ENCODE measurements around the gene MTIF3. TPM values are rescaled to one million over a fixed set of nuclear protein-coding genes. Genes with fewer than 3 reads are reported as not detected.

The MTIF3 gene
- polyA plus RNA-seq, 3 donors: 69.4 to 89.0 (median 88.5) TPM

- DNase-seq (ENCODE audit: extremely low read depth in 1 of 11, low read depth in 9 of 11, low spot score in 4 of 11): no peak
Observed at GRCh38 chr13:27472441-27472840, 22.1 kb upstream of the MTIF3 start.

- no peak for DNase-seq (ENCODE audit: extremely low read depth in 1 of 11, low read depth in 9 of 11, low spot score in 4 of 11)
Observed at GRCh38 chr13:27470075-27470820, 19.9 kb upstream of the MTIF3 start.

GRCh38 chr13:27466513-27466912 lies 16.1 kb upstream of the MTIF3 start:
- no peak for DNase-seq (ENCODE audit: extremely low read depth in 1 of 11, low read depth in 9 of 11, low spot score in 4 of 11)

- DNase-seq (ENCODE audit: extremely low read depth in 1 of 11, low read depth in 9 of 11, low spot score in 4 of 11): no peak
Observed at GRCh38 chr13:27465611-27466010, 15.2 kb upstream of the MTIF3 start.

- DNase-seq (ENCODE audit: extremely low read depth in 1 of 11, low read depth in 9 of 11, low spot score in 4 of 11): no peak
Observed at GRCh38 chr13:27463500-27463899, 13.1 kb upstream of the MTIF3 start.

GRCh38 chr13:27461940-27462584 lies 11.7 kb upstream of the MTIF3 start:
- no peak for DNase-seq (ENCODE audit: extremely low read depth in 1 of 11, low read depth in 9 of 11, low spot score in 4 of 11)

GRCh38 chr13:27455331-27455855 lies 5.0 kb upstream of the MTIF3 start:
- no peak for DNase-seq (ENCODE audit: extremely low read depth in 1 of 11, low read depth in 9 of 11, low spot score in 4 of 11)

GRCh38 chr13:27450921-27451471 lies 632 bp upstream of the MTIF3 start:
- peak in 9 of 11 donors; percentile 30 to 72 (median 46) for DNase-seq (ENCODE audit: extremely low read depth in 1 of 11, low read depth in 9 of 11, low spot score in 4 of 11)

GRCh38 chr13:27449081-27449603 lies 1.2 kb downstream of the MTIF3 start:
- no peak for DNase-seq (ENCODE audit: extremely low read depth in 1 of 11, low read depth in 9 of 11, low spot score in 4 of 11)

GRCh38 chr13:27448308-27448707 lies 2.1 kb downstream of the MTIF3 start:
- no peak for DNase-seq (ENCODE audit: extremely low read depth in 1 of 11, low read depth in 9 of 11, low spot score in 4 of 11)

- no peak for DNase-seq (ENCODE audit: extremely low read depth in 1 of 11, low read depth in 9 of 11, low spot score in 4 of 11)
Observed at GRCh38 chr13:27446986-27447583, 3.3 kb downstream of the MTIF3 start.

GRCh38 chr13:27442797-27443196 lies 7.6 kb downstream of the MTIF3 start:
- no peak for DNase-seq (ENCODE audit: extremely low read depth in 1 of 11, low read depth in 9 of 11, low spot score in 4 of 11)

GRCh38 chr13:27442071-27442647 lies 8.2 kb downstream of the MTIF3 start:
- DNase-seq (ENCODE audit: extremely low read depth in 1 of 11, low read depth in 9 of 11, low spot score in 4 of 11): no peak

GRCh38 chr13:27440408-27440807 lies 10.0 kb downstream of the MTIF3 start:
- no peak for DNase-seq (ENCODE audit: extremely low read depth in 1 of 11, low read depth in 9 of 11, low spot score in 4 of 11)

- no peak for DNase-seq (ENCODE audit: extremely low read depth in 1 of 11, low read depth in 9 of 11, low spot score in 4 of 11)
Observed at GRCh38 chr13:27437126-27437525, 13.2 kb downstream of the MTIF3 start.

- no peak for DNase-seq (ENCODE audit: extremely low read depth in 1 of 11, low read depth in 9 of 11, low spot score in 4 of 11)
Observed at GRCh38 chr13:27432611-27433210, 17.7 kb downstream of the MTIF3 start.

GRCh38 chr13:27432180-27432579 lies 18.2 kb downstream of the MTIF3 start:
- no peak for DNase-seq (ENCODE audit: extremely low read depth in 1 of 11, low read depth in 9 of 11, low spot score in 4 of 11)

- DNase-seq (ENCODE audit: extremely low read depth in 1 of 11, low read depth in 9 of 11, low spot score in 4 of 11): no peak
Observed at GRCh38 chr13:27428160-27428559, 22.2 kb downstream of the MTIF3 start.

GRCh38 chr13:27427641-27428040 lies 22.7 kb downstream of the MTIF3 start:
- no peak for DNase-seq (ENCODE audit: extremely low read depth in 1 of 11, low read depth in 9 of 11, low spot score in 4 of 11)

All from renal cortex interstitium (tissue), 11 donors.